Psoas muscle (tissue), 8 donors: ENCODE results near the gene TMIGD3. TPM values are rescaled to one million over a fixed set of nuclear protein-coding genes. Genes with fewer than 3 reads are reported as not detected.

ENCODE experiments used
- ATAC-seq, 4 donors: fragments of 200-7000 bp; cut with Tn5 transposase; one replicate each; pipeline ENCODE4 v1.9.1; 2020; ENCODE audit warnings: moderate library complexity in 3 of 4, mild to moderate bottlenecking in 2 of 4
- DNase-seq, 2 donors: peaks; one replicate each; pipeline ENCODE4 v3.0.0-alpha.2; 2020
- H3K27ac ChIP-seq: fragments of 200-600 bp; one replicate; pipeline ENCODE4 v1.8.0; 2022
- H3K27me3 ChIP-seq, 3 donors: fragments of 200-600 bp in 1 of 3; one replicate each; pipeline versions ENCODE4 v1.6.1 to v1.8.0; 2013 to 2022; ENCODE audit warnings: low read length in 2 of 3, mild to moderate bottlenecking in 2 of 3, moderate library complexity in 1 of 3; ENCODE audit not compliant: insufficient read depth in 3 of 3
- H3K36me3 ChIP-seq, 2 donors: fragments of 200-600 bp in 1 of 2; one replicate each; pipeline versions ENCODE4 v1.6.1 to v1.8.0; 2013 to 2022; ENCODE audit warnings: low read depth in 1 of 2, mild to moderate bottlenecking in 1 of 2, moderate library complexity in 1 of 2; ENCODE audit not compliant: insufficient read depth in 1 of 2
- H3K4me1 ChIP-seq: fragments of 200-600 bp; one replicate; pipeline ENCODE4 v1.8.0; 2022
- H3K4me3 ChIP-seq: fragments of 200-600 bp; one replicate; pipeline ENCODE4 v1.8.0; 2022; ENCODE audit warnings: mild to moderate bottlenecking
- H3K9me3 ChIP-seq: fragments of 200-600 bp; one replicate; pipeline ENCODE4 v1.8.0; 2022
- WGBS, 3 donors: extraction: QIAGEN DNeasy Blood & Tissue Kit; methylation state at CpG; one replicate each; pipeline versions ENCODE4 v1.1.6 to v1.1.7; 2013; 5-methylcytosine and 5-hydroxymethylcytosine counted together
- intact Hi-C, 2 donors: fragments of 100-400 bp; cut with DNase I; formaldehyde crosslinking; loops; one replicate each; pipeline versions ENCODE4 v1.11.0 to v1.14.2; 2022
- polyA plus RNA-seq, 3 donors: library from polyadenylated mRNA; stranded (reverse); fragments of 200-250 nt; gene quantifications; one replicate each; pipeline ENCODE4 v1.2.3, GENCODE V29; 2013
- total RNA-seq, 4 donors: library from RNA; stranded (reverse); fragmentation: NEBNext Ultra II Directional in 2 of 4; extraction: Animal tissue kit (Norgen Biotek cat#: 25700) in 2 of 4; gene quantifications; one replicate each; pipeline versions ENCODE4 v1.2.1 to v1.2.4, GENCODE V29; 2021 to 2023
- TF ChIP-seq, protein P1 (sequence below): fragments of 200-600 bp; IDR thresholded peaks from one replicate; pipeline ENCODE4 v1.8.0; 2022; ENCODE audit warnings: antibody characterized with exemption
- donor health status: healthy with polysubstance abuse.
- donor health status: DM: no; HTN: no; CAD: no; lungs with moderate emphysema.
- donor health status: Bipolar disorder and iron deficiency.
- donor health status: healthy.
- donor health status: DM: yes; HTN: yes; CAD: no.
- donor health status: DM: no; HTN: no; CAD: no.
- donor health status: DM: no; HTN: no; CAD: no.
- donor health status: DM: yes; HTN: yes; CAD: no.

Gene TMIGD3
- total and polyA plus RNA-seq, 7 donors: 0.34 to 1.1 (median 0.61) TPM

DNA sequence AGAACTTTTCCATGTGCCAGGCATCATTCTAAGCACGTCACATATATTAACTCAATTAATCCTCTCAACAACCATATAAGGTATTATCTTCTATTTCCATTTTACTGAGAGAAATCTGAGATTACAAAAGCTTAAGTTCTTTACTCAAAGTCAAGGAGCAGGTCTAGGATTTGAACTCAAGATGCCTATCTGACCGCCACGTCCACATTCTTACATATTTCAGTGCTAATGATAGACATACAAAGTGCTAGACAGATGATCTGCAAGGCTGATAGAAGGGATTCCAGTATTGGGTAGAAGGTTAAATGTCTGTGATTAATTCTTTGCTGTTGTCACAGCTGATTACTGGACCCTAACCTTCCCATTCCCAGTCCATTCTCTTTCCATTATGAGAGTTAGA, 49.7 kb downstream of the TMIGD3 start:
- intact Hi-C loops: no loop called here
- Histone ChIP-seq H3K4me3 (no peak overlapping the region), H3K4me1 (peaks cover 47% of the 10 kb centered on the region), H3K36me3 (peaks cover 9 to 60% of the 10 kb centered on the region in 2 donors), H3K27me3 (no peaks in the 10 kb centered on the region), H3K9me3 (no peaks in the 10 kb centered on the region), H3K27ac (no peak overlapping the region)
- 63 to 67% (median 65%) methylated on average over 3 of the region's 3 CpGs for WGBS, 3 donors
- ATAC-seq (no peak), DNase-seq (no peak)
- TF ChIP-seq, protein P1, sequence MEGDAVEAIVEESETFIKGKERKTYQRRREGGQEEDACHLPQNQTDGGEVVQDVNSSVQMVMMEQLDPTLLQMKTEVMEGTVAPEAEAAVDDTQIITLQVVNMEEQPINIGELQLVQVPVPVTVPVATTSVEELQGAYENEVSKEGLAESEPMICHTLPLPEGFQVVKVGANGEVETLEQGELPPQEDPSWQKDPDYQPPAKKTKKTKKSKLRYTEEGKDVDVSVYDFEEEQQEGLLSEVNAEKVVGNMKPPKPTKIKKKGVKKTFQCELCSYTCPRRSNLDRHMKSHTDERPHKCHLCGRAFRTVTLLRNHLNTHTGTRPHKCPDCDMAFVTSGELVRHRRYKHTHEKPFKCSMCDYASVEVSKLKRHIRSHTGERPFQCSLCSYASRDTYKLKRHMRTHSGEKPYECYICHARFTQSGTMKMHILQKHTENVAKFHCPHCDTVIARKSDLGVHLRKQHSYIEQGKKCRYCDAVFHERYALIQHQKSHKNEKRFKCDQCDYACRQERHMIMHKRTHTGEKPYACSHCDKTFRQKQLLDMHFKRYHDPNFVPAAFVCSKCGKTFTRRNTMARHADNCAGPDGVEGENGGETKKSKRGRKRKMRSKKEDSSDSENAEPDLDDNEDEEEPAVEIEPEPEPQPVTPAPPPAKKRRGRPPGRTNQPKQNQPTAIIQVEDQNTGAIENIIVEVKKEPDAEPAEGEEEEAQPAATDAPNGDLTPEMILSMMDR: no peak

DNA sequence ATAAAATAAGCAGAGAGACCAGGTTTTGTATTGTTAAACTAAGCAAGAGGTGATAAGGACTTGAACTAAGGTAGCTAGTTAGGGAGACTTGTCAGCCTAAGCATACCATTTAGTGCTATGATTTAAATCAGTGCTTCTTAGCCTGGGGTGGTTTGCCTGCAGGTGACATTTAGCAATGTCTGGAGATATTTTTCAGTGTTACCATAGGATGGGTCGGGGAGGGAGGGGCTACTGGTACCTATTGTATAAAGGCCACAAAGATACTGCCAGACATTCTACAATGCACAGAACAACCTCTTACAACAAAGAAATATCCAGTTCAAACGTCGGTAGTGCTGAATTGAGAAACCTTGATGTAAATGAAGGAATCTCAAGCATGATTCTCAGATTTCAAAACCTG, 50.9 kb downstream of the TMIGD3 start:
- TF ChIP-seq, protein P1: no peak
- Histone ChIP-seq H3K27me3 (no peaks in the 10 kb centered on the region), H3K9me3 (no peaks in the 10 kb centered on the region), H3K4me1 (peaks cover 54% of the 10 kb centered on the region), H3K27ac (no peak overlapping the region), H3K4me3 (peak overlapping the region; percentile 86), H3K36me3 (peaks cover 9 to 49% of the 10 kb centered on the region in 2 donors)
- ATAC-seq (no peak), DNase-seq (no peak)
- intact Hi-C loops: no loop called here
- 50 to 59% (median 58%) methylated on average over 3 of the region's 3 CpGs for WGBS, 3 donors

DNA sequence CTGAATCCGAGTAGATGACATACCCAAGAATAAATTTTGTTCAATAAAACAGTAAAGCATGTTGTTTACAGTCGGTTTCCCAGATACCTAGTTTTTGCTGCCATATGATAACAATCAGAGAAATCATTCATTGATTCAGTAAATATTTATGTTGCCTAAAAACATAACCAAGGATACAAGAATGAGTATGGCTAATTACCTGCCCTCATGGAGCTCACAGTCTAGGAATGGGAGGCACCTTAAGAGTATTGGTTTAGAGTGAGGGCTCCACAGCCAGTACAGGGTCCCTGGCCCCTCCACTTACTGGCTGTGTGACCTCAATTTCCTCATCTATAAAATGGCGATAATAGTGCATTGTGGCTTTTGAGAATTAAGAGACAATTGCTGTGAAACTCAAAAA, 53.2 kb downstream of the TMIGD3 start:
- DNase-seq (no peak), ATAC-seq (no peak)
- intact Hi-C loops: no loop called here
- H3K36me3 ChIP-seq: peaks cover 8 to 46% of the 10 kb centered on the region in 2 donors
- H3K27ac ChIP-seq: peak overlapping the region; percentile 89
- H3K27me3 ChIP-seq: no peaks in the 10 kb centered on the region
- H3K9me3 ChIP-seq: no peaks in the 10 kb centered on the region
- 41 to 46% (median 44%) methylated on average over 3 of the region's 3 CpGs for WGBS, 3 donors
- peak overlapping the region; percentile 86 for H3K4me3 ChIP-seq
- TF ChIP-seq, protein P1: no peak
- H3K4me1 ChIP-seq: peaks cover 54% of the 10 kb centered on the region

DNA sequence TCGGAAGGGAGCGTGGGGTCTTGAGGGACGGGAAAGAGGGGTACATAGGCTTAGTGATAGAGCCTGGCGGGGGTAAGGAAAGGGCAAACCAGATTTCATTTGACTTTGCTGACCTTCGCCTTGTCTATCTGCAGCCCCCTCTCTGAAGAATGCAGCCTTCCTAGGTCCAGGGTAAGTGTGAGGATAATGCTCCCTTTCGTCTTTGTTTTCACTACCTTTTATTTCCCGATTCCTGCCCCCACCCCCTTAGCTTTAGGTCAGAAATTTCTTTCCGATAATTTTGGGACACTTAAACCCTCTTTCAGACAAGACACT, 53.8 kb downstream of the TMIGD3 start:
- H3K36me3 ChIP-seq: peaks cover 10 to 48% of the 10 kb centered on the region in 2 donors
- DNase-seq (no peak), ATAC-seq (no peak)
- intact Hi-C loops: loop anchor here (5.0 to 10.0 kb wide), 3 partner anchors 305 to 1105 kb away; partner anchors contain the start of genes CEPT1 (in 2 of the 2) and DRAM2 (in 2 of the 2)
- H3K27me3 ChIP-seq: no peaks in the 10 kb centered on the region
- H3K4me3 ChIP-seq: peak overlapping the region; percentile 86
- WGBS, 3 donors: 0 to 1% (median 0%) methylated on average over 8 of the region's 8 CpGs
- TF ChIP-seq, protein P1: no peak
- H3K9me3 ChIP-seq: no peaks in the 10 kb centered on the region
- H3K27ac ChIP-seq: peak overlapping the region; percentile 89
- peaks cover 50% of the 10 kb centered on the region for H3K4me1 ChIP-seq
